ENCODE results near the gene CTSZ. TPM values are rescaled to one million over a fixed set of nuclear protein-coding genes. Genes with fewer than 3 reads are reported as not detected.

CTSZ gene
- total and polyA plus RNA-seq, 2 donors (not counting 1 experiment from before 2014, with no cell fraction given): 285 to 319 TPM

DNA sequence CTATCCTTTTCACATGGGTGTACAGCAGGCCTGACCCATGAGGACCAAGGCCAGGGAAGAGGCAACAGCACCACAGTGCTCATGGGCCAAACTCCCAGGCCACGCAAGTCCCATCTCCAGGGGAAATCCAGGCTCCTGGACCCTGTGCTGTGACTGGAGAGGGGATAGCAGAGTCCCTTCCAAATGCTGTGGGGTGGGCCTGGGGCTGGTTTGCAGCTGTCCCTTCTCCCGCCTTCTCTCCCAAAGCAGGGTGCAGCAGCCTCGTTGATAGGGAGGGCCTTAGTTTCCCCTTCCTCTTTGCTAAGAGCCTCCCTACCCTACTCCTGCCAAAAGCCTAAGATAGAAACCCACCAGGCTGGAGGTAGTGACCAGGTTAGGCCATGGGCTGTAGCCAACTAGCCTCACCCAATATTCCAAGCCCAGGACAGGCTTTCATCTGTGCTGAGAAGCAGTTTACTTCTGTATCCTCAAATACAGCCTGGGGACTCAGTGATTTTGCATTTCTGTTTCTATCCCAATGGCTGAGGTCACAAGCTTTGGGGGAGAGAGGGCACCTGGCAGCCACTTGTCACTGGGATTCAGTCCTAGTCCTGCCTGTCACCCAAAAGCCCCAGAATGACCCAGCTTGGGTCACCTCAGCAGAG is 1.4 kb downstream of the CTSZ start:
- peaks cover 72% of the 10 kb centered on the region for H3K4me1 Mint-ChIP-seq
- Histone ChIP-seq H3K79me2 (ENCODE audit: control insufficient read depth, insufficient read depth, low read length) (peaks cover 69% of the 10 kb centered on the region), H3K4me3 (ENCODE audit: control extremely low read depth in 1 of 5, extremely low read depth in 1 of 5, insufficient read depth in 1 of 5, low read depth in 2 of 5, low read length in 4 of 5) (peak overlapping the region; percentile 77 to 91 (median 88)), H3K4me1 (ENCODE audit: control insufficient read depth in 2 of 2, insufficient read depth in 2 of 2, low read length in 2 of 2) (peaks cover 49 to 72% of the 10 kb centered on the region in 2 donors), H2AFZ (ENCODE audit: insufficient read depth, low read depth, low read length, poor library complexity, severe bottlenecking) (no peak overlapping the region), H3K9ac (ENCODE audit: low read length) (peak overlapping the region; percentile 80), H3K27me3 (replicated peaks in 1 of 4; ENCODE audit: control extremely low read depth in 1 of 4, control insufficient read depth in 3 of 4, insufficient read depth in 4 of 4, low read length in 3 of 4) (no peaks in the 10 kb centered on the region), H3K9me3 (ENCODE audit: control extremely low read depth in 1 of 3, control insufficient read depth in 2 of 3, insufficient read depth in 1 of 3, low read length in 2 of 3) (peaks cover 0 to 6% (median 0%) of the 10 kb centered on the region in 3 donors), H3K27ac (ENCODE audit: low read length in 2 of 2) (peak overlapping the region; percentile 97), H4K20me1 (ENCODE audit: control insufficient read depth, insufficient read depth, low read length, poor library complexity, severe bottlenecking) (peaks cover 50% of the 10 kb centered on the region), H3K4me2 (replicated peaks; ENCODE audit: low read depth, low read length, poor library complexity, severe bottlenecking) (peak overlapping the region; percentile 86), H3K36me3 (replicated peaks in 1 of 2; ENCODE audit: control extremely low read depth in 1 of 2, control insufficient read depth in 1 of 2, extremely low read depth in 1 of 2, insufficient read depth in 2 of 2, low read length in 1 of 2) (peaks cover 0 to 34% of the 10 kb centered on the region in 2 experiments)
- ATAC-seq (ENCODE audit: low read depth) (no peak), DNase-seq (peak; percentile 37)
- POLR2A ChIA-PET: interaction anchor here (0.9 to 3.1 kb wide), 6 partner anchors 10 to 1386 kb away, joined by 3 to 30 read pairs (median 4); partner anchors contain the start of gene ATP5F1E
- H3K27me3 Mint-ChIP-seq: no peaks in the 10 kb centered on the region
- WGBS (ENCODE audit: insufficient coverage): 25% methylated on average over 2 of the region's 3 CpGs
- intact Hi-C loops (cut with micrococcal nuclease): loop anchor here (1.0 to 10.0 kb wide), 5 partner anchors 37 to 1611 kb away; partner anchors contain the start of genes PRELID3B and RBM38
- peak overlapping the region; percentile 96 for H3K4me3 Mint-ChIP-seq
- no peak for TF ChIP-seq EZH2 (IDR thresholded peaks at IDR 0.05; ENCODE audit: borderline replicate concordance, insufficient read depth, low read depth, low read length, poor library complexity, severe bottlenecking)
- TF ChIP-seq, protein P1, sequence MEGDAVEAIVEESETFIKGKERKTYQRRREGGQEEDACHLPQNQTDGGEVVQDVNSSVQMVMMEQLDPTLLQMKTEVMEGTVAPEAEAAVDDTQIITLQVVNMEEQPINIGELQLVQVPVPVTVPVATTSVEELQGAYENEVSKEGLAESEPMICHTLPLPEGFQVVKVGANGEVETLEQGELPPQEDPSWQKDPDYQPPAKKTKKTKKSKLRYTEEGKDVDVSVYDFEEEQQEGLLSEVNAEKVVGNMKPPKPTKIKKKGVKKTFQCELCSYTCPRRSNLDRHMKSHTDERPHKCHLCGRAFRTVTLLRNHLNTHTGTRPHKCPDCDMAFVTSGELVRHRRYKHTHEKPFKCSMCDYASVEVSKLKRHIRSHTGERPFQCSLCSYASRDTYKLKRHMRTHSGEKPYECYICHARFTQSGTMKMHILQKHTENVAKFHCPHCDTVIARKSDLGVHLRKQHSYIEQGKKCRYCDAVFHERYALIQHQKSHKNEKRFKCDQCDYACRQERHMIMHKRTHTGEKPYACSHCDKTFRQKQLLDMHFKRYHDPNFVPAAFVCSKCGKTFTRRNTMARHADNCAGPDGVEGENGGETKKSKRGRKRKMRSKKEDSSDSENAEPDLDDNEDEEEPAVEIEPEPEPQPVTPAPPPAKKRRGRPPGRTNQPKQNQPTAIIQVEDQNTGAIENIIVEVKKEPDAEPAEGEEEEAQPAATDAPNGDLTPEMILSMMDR (IDR thresholded peaks at IDR 0.05): no peak
- H3K27ac Mint-ChIP-seq: peak overlapping the region; percentile 99
- CTCF ChIA-PET: interaction anchor here (1.6 to 2.9 kb wide), 3 partner anchors 24 to 202 kb away, joined by 5 to 19 read pairs (median 6); partner anchors contain the start of genes ATP5F1E and NELFCD
- no peaks in the 10 kb centered on the region for H3K9me3 Mint-ChIP-seq (ENCODE audit: insufficient read depth)
